Measurements from ENCODE around the gene AK6. TPM values are rescaled to one million over a fixed set of nuclear protein-coding genes. Genes with fewer than 3 reads are reported as not detected.

AK6 gene
- 21.7 and 25.4 TPM in 2 replicates for total RNA-seq
- total RNA-seq (2013), result 41.7 TPM
- polyA plus RNA-seq, result 11.9 and 12.2 TPM in 2 replicates
- 5.9 and 7.7 TPM in 2 replicates for polyA minus RNA-seq

DNA sequence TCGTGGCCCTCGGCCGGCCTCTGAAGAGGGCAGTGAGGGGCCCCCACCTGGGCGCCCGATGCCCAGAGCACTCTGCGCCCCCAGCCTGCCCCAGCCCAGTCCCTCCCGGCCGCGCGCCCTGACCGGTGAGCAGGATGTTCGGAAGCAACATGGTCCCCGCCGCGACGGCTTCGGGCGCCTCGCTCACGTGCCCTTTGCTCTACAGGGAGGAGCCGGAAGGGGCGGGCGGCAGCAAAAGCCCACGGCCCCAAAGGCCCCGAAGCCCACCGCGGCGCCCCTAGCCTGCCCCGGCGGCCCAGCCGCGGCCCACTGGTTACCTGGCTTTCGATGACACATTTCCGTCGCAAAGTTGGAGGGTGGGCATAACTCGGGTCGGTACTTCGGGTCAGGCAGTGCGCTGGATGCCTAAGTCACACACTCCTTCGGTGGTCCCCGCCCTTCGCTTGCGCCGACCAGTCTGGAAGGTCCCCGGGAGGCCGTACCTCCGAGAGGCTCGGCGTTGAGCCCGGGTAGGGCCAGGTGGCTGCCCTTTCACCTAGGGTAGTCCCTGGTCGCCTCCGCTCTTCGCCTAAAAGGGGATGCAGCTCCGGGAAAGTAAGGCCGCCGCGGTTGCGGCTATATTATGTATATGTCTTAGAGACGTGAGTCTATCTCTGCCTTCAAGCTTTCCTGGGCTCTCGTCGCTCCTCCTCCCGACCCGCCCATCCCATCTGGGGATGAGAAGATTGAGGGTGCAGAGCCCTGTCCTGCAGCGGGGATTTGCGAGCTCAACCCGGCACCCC lies at the start of gene AK6, which contains the start of the genes RAD17 and TAF9:
Gene AK6 (minus strand): TSS at position 181 of the 782 bp plus-strand sequence. CDS start 30 bp downstream, at position 151.
Gene RAD17 (plus strand): TSS at position 479 of the 782 bp plus-strand sequence. CDS start 2,391 bp downstream, outside the sequence.
Gene TAF9 (minus strand): TSS at position 181 of the 782 bp plus-strand sequence. CDS start 3,783 bp downstream, outside the sequence.
- peaks cover 3% of the 10 kb centered on the region for H4K20me1 ChIP-seq (ENCODE audit: control insufficient read depth, insufficient read depth, low read length, poor library complexity, severe bottlenecking)
- no peaks in the 10 kb centered on the region for H3K27me3 ChIP-seq (replicated peaks in 1 of 4; ENCODE audit: control extremely low read depth in 1 of 4, control insufficient read depth in 3 of 4, insufficient read depth in 4 of 4, low read length in 3 of 4)
- H3K27ac Mint-ChIP-seq, result peak within 1 kb of the TSS; percentile 100
- under 1% methylated on average over 48 of the region's 66 CpGs for WGBS (ENCODE audit: insufficient coverage)
- ChIA-PET POLR2A (interaction anchor here (0.9 to 1.0 kb wide), 2 partner anchors 152 to 276 kb away, joined by 3 read pairs; partner anchors contain the start of gene SLC30A5), CTCF (interaction anchor here (1.5 kb wide), 1 partner anchor 276 kb away, joined by 7 read pairs; the partner anchor contains the start of gene SLC30A5)
- no peaks in the 10 kb centered on the region for H3K9me3 Mint-ChIP-seq (ENCODE audit: insufficient read depth)
- peak within 1 kb of the TSS; percentile 88 for H3K9ac ChIP-seq (ENCODE audit: low read length)
- no peaks in the 10 kb centered on the region for H3K9me3 ChIP-seq (ENCODE audit: control extremely low read depth in 1 of 3, control insufficient read depth in 2 of 3, insufficient read depth in 1 of 3, low read length in 2 of 3)
- peaks cover 41% of the 10 kb centered on the region for H3K4me1 Mint-ChIP-seq
- peak within 1 kb of the TSS; percentile 86 for H2AFZ ChIP-seq (ENCODE audit: insufficient read depth, low read depth, low read length, poor library complexity, severe bottlenecking)
- H3K4me3 Mint-ChIP-seq, result peak within 1 kb of the TSS; percentile 96
- H3K4me3 ChIP-seq (ENCODE audit: control extremely low read depth in 1 of 5, extremely low read depth in 1 of 5, insufficient read depth in 1 of 5, low read depth in 2 of 5, low read length in 4 of 5), result peak within 1 kb of the TSS; percentile 69 to 89 (median 83)
- intact Hi-C loops (cut with micrococcal nuclease), result loop anchor here (1.0 kb wide), 7 partner anchors 37 to 326 kb away; partner anchors contain the start of genes CCDC125, CDK7 and CENPH
- H3K4me1 ChIP-seq (ENCODE audit: control insufficient read depth in 2 of 2, insufficient read depth in 2 of 2, low read length in 2 of 2), result peaks cover 22 to 26% of the 10 kb centered on the region in 2 donors
- no peaks in the 10 kb centered on the region for H3K27me3 Mint-ChIP-seq
- peaks cover 1 to 24% of the 10 kb centered on the region in 2 experiments for H3K36me3 ChIP-seq (replicated peaks in 1 of 2; ENCODE audit: control extremely low read depth in 1 of 2, control insufficient read depth in 1 of 2, extremely low read depth in 1 of 2, insufficient read depth in 2 of 2, low read length in 1 of 2)
- H3K79me2 ChIP-seq (ENCODE audit: control insufficient read depth, insufficient read depth, low read length), result peaks cover 64% of the 10 kb centered on the region
- peak within 1 kb of the TSS; percentile 96 to 99 for H3K27ac ChIP-seq (ENCODE audit: low read length in 2 of 2)
- TF ChIP-seq, protein P1, sequence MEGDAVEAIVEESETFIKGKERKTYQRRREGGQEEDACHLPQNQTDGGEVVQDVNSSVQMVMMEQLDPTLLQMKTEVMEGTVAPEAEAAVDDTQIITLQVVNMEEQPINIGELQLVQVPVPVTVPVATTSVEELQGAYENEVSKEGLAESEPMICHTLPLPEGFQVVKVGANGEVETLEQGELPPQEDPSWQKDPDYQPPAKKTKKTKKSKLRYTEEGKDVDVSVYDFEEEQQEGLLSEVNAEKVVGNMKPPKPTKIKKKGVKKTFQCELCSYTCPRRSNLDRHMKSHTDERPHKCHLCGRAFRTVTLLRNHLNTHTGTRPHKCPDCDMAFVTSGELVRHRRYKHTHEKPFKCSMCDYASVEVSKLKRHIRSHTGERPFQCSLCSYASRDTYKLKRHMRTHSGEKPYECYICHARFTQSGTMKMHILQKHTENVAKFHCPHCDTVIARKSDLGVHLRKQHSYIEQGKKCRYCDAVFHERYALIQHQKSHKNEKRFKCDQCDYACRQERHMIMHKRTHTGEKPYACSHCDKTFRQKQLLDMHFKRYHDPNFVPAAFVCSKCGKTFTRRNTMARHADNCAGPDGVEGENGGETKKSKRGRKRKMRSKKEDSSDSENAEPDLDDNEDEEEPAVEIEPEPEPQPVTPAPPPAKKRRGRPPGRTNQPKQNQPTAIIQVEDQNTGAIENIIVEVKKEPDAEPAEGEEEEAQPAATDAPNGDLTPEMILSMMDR (IDR thresholded peaks at IDR 0.05), result no peak
- TF ChIP-seq EZH2 (IDR thresholded peaks at IDR 0.05; ENCODE audit: borderline replicate concordance, insufficient read depth, low read depth, low read length, poor library complexity, severe bottlenecking), result no peak
- DNase-seq (peak; percentile 99), ATAC-seq (ENCODE audit: low read depth) (peak; percentile 95)
- H3K4me2 ChIP-seq (replicated peaks; ENCODE audit: low read depth, low read length, poor library complexity, severe bottlenecking), result peak within 1 kb of the TSS; percentile 78
